Neutrophil (primary cell): ENCODE results near the gene CST4.

Source experiments
- H3K27ac ChIP-seq: fragments of 200-600 bp; sonication (generic); 2 replicates; pipeline ENCODE4 v1.5.1; 2016; ENCODE audit warnings: mild to moderate bottlenecking, moderate library complexity
- H3K27me3 ChIP-seq: fragments of 200-600 bp; sonication (generic); 2 replicates; pipeline ENCODE4 v1.6.0; 2016; ENCODE audit warnings: mild to moderate bottlenecking
- H3K36me3 ChIP-seq: fragments of 200-600 bp; sonication (generic); 2 replicates; pipeline ENCODE4 v1.5.1; 2017
- H3K4me1 ChIP-seq, 2 experiments: fragments of 200-600 bp in 1 of 2; sonication (generic) in 1 of 2; 1 replicate in 1 of 2; 2 replicates in 1 of 2; pipeline versions ENCODE4 v1.5.1 to v1.6.1; 2013 to 2016; ENCODE audit warnings: low read depth in 1 of 2, low read length in 1 of 2, mild to moderate bottlenecking in 1 of 2, moderate library complexity in 1 of 2; ENCODE audit not compliant: control insufficient read depth in 1 of 2, insufficient read depth in 1 of 2
- H3K4me3 ChIP-seq, 2 experiments: fragments of 200-600 bp in 1 of 2; sonication (generic) in 1 of 2; 1 replicate in 1 of 2; 2 replicates in 1 of 2; pipeline ENCODE4 v1.5.1; 2013 to 2016; ENCODE audit warnings: low read depth in 1 of 2, low read length in 1 of 2, mild to moderate bottlenecking in 1 of 2, moderate library complexity in 1 of 2
- H3K9me3 ChIP-seq: fragments of 200-600 bp; sonication (generic); 2 replicates; pipeline ENCODE4 v1.5.1; 2016
- CTCF ChIP-seq: fragments of 200-600 bp; sonication (generic); IDR thresholded peaks from 2 replicates; pipeline ENCODE4 v1.5.1; 2016; ENCODE audit warnings: antibody characterized with exemption

The CST4 gene

GRCh38 chr20:23641936-23642751 lies 46.7 kb downstream of the CST4 start:
- Histone ChIP-seq H3K4me1 (peaks cover 3 to 8% of the 10 kb centered on the region in 2 experiments), H3K9me3 (no peaks in the 10 kb centered on the region), H3K36me3 (no peaks in the 10 kb centered on the region), H3K27ac (no peak overlapping the region), H3K4me3 (no peak overlapping the region), H3K27me3 (peaks cover 42% of the 10 kb centered on the region)
- no peak for TF ChIP-seq CTCF

- Histone ChIP-seq H3K4me1 (peaks cover 4 to 18% of the 10 kb centered on the region in 2 experiments), H3K4me3 (no peak overlapping the region), H3K9me3 (no peaks in the 10 kb centered on the region), H3K27ac (no peak overlapping the region), H3K27me3 (peaks cover 46% of the 10 kb centered on the region), H3K36me3 (no peaks in the 10 kb centered on the region)
- no peak for TF ChIP-seq CTCF
Measured at GRCh38 chr20:23640671-23641667, 47.9 kb downstream of the CST4 start.

- TF ChIP-seq CTCF, result no peak
- no peak overlapping the region for H3K4me3 ChIP-seq
- H3K27me3 ChIP-seq, result peaks cover 52% of the 10 kb centered on the region
- H3K9me3 ChIP-seq, result no peaks in the 10 kb centered on the region
- peaks cover 4 to 19% of the 10 kb centered on the region in 2 experiments for H3K4me1 ChIP-seq
- H3K27ac ChIP-seq, result no peak overlapping the region
- H3K36me3 ChIP-seq, result no peaks in the 10 kb centered on the region
Measured at GRCh38 chr20:23640018-23640601, 48.7 kb downstream of the CST4 start.

GRCh38 chr20:23639490-23639958 lies 49.3 kb downstream of the CST4 start:
- no peaks in the 10 kb centered on the region for H3K36me3 ChIP-seq
- H3K4me1 ChIP-seq, result peaks cover 4 to 19% of the 10 kb centered on the region in 2 experiments
- no peak overlapping the region for H3K4me3 ChIP-seq
- no peaks in the 10 kb centered on the region for H3K9me3 ChIP-seq
- no peak overlapping the region for H3K27ac ChIP-seq
- peaks cover 52% of the 10 kb centered on the region for H3K27me3 ChIP-seq
- TF ChIP-seq CTCF, result no peak

- TF ChIP-seq CTCF, result no peak
- H3K4me1 ChIP-seq, result peaks cover 4 to 16% of the 10 kb centered on the region in 2 experiments
- peaks cover 46% of the 10 kb centered on the region for H3K27me3 ChIP-seq
- H3K4me3 ChIP-seq, result peak overlapping the region in 1 of 2 experiments; percentile 74
- no peaks in the 10 kb centered on the region for H3K9me3 ChIP-seq
- H3K36me3 ChIP-seq, result peaks cover 8% of the 10 kb centered on the region
- H3K27ac ChIP-seq, result no peak overlapping the region
Measured at GRCh38 chr20:23638309-23638708, 50.5 kb downstream of the CST4 start.
